Tibial artery (tissue), 4 donors: ENCODE results near the gene SLC12A6.
A peak's percentile ranks its signal among the peaks of the same experiment; 100 is the strongest.

Experiments used
- DNase-seq, 2 donors: peaks; one replicate each; pipeline ENCODE4 v3.0.0-alpha.2; 2019
- H3K27ac ChIP-seq, 2 donors: fragments of 200-600 bp; sonication (generic) in 1 of 2; 1 replicate in 1 of 2; 2 replicates in 1 of 2; pipeline ENCODE4 v1.5.1; 2018 to 2019; ENCODE audit warnings: mild to moderate bottlenecking in 1 of 2
- H3K27me3 ChIP-seq, 2 donors: fragments of 200-600 bp; sonication (generic) in 1 of 2; one replicate each; pipeline versions ENCODE4 v1.5.1 to v1.6.0; 2016 to 2019
- H3K36me3 ChIP-seq, 3 donors: fragments of 200-600 bp; sonication (generic) in 2 of 3; one replicate each; pipeline ENCODE4 v1.5.1; 2016 to 2019; ENCODE audit warnings: mild to moderate bottlenecking in 2 of 3
- H3K4me1 ChIP-seq, 4 donors: fragments of 200-600 bp; sonication (generic) in 2 of 4; 1 replicate in 3 of 4; 2 replicates in 1 of 4; pipeline ENCODE4 v1.5.1; 2016 to 2019
- H3K4me3 ChIP-seq, 2 donors: fragments of 200-600 bp; sonication (generic) in 1 of 2; 1 replicate in 1 of 2; 2 replicates in 1 of 2; pipeline ENCODE4 v1.5.1; 2018 to 2019; ENCODE audit warnings: mild to moderate bottlenecking in 2 of 2
- H3K9me3 ChIP-seq, 3 donors: fragments of 200-600 bp; sonication (generic) in 1 of 3; one replicate each; pipeline ENCODE4 v1.5.1; 2016 to 2019
- intact Hi-C: fragments of 100-400 bp; cut with DNase I; formaldehyde crosslinking; loops from one replicate; pipeline ENCODE4 v1.15.0; 2023; ENCODE audit warnings: low total_unique reads
- TF ChIP-seq, protein P1 (sequence below), 2 experiments: fragments of 200-600 bp in 1 of 2; fragments of 450-650 bp in 1 of 2; IDR thresholded peaks; one replicate each; pipeline ENCODE4 v1.5.1; 2017 to 2019; ENCODE audit warnings: antibody characterized with exemption in 2 of 2, mild to moderate bottlenecking in 1 of 2, moderate library complexity in 1 of 2

Gene SLC12A6

DNA sequence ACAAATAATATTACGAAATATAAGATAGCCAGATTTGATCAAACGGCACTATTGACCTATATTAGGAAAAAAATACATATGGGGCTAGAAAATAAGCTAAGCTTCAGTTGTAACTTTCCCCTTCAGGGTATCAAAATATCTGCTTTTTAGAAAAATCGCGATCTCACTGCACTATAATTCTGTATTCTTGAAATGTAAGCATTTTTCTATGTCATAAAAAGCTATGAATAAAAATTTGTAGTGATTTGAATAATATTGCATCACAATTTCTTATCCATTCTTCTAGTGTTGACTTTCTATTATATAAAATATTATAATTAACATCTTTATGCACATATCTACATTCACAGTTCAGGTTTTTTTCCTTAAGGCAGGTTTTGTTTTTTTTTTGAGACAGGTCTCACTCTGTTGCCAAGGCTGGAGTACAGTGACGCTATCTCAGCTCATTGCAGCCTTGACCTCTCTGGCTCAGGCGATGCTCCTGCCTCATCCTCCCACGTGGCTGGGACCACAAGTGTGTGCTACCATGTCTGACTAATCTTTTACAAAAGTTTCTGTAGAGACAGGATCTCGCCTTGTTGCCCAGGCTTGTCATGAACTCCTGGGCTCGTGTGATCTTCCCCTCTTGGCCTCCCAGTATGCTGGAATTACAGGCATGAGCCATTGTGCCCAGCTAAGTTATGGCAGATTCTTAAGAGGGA lies 91.2 kb downstream of the SLC12A6 start:
- no peak for DNase-seq
- Histone ChIP-seq H3K36me3 (peaks cover 26 to 80% (median 50%) of the 10 kb centered on the region in 3 donors), H3K9me3 (no peaks in the 10 kb centered on the region), H3K4me1 (no peaks in the 10 kb centered on the region), H3K27me3 (no peaks in the 10 kb centered on the region), H3K4me3 (no peak overlapping the region), H3K27ac (no peak overlapping the region)
- intact Hi-C loops = no loop called here
- TF ChIP-seq, protein P1, sequence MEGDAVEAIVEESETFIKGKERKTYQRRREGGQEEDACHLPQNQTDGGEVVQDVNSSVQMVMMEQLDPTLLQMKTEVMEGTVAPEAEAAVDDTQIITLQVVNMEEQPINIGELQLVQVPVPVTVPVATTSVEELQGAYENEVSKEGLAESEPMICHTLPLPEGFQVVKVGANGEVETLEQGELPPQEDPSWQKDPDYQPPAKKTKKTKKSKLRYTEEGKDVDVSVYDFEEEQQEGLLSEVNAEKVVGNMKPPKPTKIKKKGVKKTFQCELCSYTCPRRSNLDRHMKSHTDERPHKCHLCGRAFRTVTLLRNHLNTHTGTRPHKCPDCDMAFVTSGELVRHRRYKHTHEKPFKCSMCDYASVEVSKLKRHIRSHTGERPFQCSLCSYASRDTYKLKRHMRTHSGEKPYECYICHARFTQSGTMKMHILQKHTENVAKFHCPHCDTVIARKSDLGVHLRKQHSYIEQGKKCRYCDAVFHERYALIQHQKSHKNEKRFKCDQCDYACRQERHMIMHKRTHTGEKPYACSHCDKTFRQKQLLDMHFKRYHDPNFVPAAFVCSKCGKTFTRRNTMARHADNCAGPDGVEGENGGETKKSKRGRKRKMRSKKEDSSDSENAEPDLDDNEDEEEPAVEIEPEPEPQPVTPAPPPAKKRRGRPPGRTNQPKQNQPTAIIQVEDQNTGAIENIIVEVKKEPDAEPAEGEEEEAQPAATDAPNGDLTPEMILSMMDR (IDR thresholded peaks at IDR 0.05) = no peak

DNA sequence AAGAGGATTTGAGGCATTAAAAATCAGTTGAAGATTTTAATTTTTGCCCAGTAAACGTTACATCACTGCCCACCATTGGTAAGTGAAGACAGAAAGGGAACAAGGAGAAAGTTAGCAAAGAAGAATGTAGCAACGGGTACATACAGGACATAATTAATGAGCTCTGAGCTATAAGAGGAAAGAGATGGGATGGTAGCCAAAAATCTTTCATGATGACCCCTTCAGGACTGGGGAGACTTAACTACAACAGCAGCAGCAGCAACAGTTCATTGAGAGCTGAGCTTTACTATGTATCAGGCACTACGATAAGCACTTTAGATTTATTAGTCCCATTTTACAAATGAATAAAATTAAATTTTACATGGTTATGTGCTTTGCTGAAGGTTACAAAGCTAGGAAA lies 94.4 kb downstream of the SLC12A6 start:
- no peaks in the 10 kb centered on the region for H3K27me3 ChIP-seq
- no peak for DNase-seq
- TF ChIP-seq, protein P1 (IDR thresholded peaks at IDR 0.05) = no peak
- no peaks in the 10 kb centered on the region for H3K4me1 ChIP-seq
- peaks cover 42 to 77% (median 45%) of the 10 kb centered on the region in 3 donors for H3K36me3 ChIP-seq
- intact Hi-C loops = no loop called here
- no peak overlapping the region for H3K27ac ChIP-seq
- no peak overlapping the region for H3K4me3 ChIP-seq
- no peaks in the 10 kb centered on the region for H3K9me3 ChIP-seq

DNA sequence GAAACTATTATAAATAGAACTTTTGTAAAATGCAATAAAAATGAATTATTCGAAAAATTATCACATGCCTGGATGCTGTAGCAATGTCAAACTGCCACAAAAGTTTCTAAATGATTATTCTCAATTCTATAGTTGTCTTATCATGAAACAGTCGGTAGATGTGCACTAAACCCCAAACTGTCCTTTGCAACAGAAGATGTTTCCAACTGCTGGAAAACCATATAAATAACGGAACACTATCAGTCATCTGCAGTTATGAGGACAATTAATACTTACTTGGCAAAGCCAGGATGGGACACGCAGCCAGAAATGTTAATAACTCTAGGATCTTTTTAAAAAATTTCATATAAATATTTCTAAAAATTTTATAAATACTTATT lies 95.3 kb downstream of the SLC12A6 start:
- peaks cover 42 to 80% (median 54%) of the 10 kb centered on the region in 3 donors for H3K36me3 ChIP-seq
- DNase-seq = no peak
- H3K27me3 ChIP-seq = no peaks in the 10 kb centered on the region
- H3K9me3 ChIP-seq = no peaks in the 10 kb centered on the region
- TF ChIP-seq, protein P1 (IDR thresholded peaks at IDR 0.05) = no peak
- no peak overlapping the region for H3K4me3 ChIP-seq
- intact Hi-C loops = no loop called here
- no peaks in the 10 kb centered on the region for H3K4me1 ChIP-seq
- H3K27ac ChIP-seq = no peak overlapping the region

DNA sequence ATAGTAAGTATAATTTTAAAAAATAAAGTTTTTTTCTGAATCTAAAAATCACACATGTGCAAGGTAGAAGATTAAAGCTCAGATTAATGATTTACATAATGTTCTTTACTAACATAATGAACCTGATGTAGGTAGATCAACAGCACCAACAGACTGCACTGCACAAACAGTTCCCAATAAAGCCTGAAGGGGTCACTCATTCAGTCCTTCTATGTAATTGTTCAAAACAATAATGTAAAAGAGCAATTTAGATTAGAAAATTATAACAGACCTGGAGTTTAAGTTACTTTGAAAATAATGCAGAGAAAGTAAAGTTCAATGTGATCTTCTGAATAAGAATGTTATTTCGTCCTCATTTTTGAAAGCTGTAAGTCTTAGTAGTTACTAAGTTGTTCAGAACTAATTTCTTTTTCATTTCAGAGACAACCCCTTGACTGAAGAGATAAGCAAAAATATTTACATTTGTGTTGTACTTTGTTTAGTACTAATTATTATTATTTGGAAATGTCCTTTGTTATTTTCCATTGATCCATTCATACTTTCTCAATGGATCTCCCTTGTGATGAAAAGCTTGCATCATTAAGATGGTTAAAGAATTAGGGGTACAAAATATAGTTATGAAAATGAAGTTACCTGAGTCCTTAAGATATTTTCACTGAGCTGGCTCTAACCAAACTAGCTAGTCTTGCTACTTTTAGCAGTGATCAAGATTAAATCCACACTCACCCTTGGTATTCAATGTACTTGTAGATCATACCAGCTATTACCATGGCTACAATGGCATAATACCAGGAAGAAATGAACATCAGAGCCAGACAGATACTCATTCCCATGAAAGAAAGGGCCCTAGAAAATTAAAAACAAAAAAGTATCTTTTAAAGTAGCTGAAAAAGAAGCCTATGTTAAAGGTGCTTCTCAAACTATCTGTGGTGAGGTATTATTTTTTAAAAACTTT lies 95.9 kb downstream of the SLC12A6 start:
- no peak overlapping the region for H3K4me3 ChIP-seq
- H3K36me3 ChIP-seq = peaks cover 48 to 84% (median 61%) of the 10 kb centered on the region in 3 donors
- intact Hi-C loops = no loop called here
- no peak overlapping the region for H3K27ac ChIP-seq
- no peaks in the 10 kb centered on the region for H3K4me1 ChIP-seq
- H3K27me3 ChIP-seq = no peaks in the 10 kb centered on the region
- no peak for DNase-seq
- TF ChIP-seq, protein P1 (IDR thresholded peaks at IDR 0.05) = peak; percentile 64 to 70
- H3K9me3 ChIP-seq = no peaks in the 10 kb centered on the region

DNA sequence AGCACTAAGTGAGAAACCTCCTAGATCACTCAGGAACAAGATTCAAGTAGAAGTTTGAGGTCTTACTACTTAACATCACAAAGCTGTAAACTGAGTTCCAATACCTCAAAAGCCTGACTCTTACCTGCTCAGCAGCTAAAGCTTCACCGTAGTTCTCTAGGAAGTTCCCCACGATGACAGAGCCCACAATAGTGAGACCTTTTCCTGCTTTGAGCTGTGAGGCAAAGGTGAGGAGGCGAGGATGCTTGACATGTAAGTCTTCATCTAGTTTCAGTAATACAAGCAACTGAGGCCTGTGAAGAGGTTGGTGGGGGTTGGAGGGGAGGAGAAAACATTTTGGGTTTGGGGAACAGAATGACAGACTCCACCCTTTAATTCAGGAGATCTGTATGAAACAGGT lies 97.0 kb downstream of the SLC12A6 start:
- intact Hi-C loops = no loop called here
- H3K36me3 ChIP-seq = peaks cover 59 to 90% (median 67%) of the 10 kb centered on the region in 3 donors
- no peak overlapping the region for H3K27ac ChIP-seq
- H3K4me1 ChIP-seq = no peaks in the 10 kb centered on the region
- no peaks in the 10 kb centered on the region for H3K9me3 ChIP-seq
- TF ChIP-seq, protein P1 (IDR thresholded peaks at IDR 0.05) = no peak
- H3K4me3 ChIP-seq = no peak overlapping the region
- no peaks in the 10 kb centered on the region for H3K27me3 ChIP-seq
- DNase-seq = no peak
